Panc1 (cell line): Measurements from ENCODE around the gene SSBP3. TPM values are rescaled to one million over a fixed set of nuclear protein-coding genes. Genes with fewer than 3 reads are reported as not detected.
"Not testable (repeated sequence)": the region's sequence is repeated elsewhere in the genome, so short reads cannot be mapped to it uniquely, and the experiment has no call there.

Experiments
- ATAC-seq: fragments of 200-7000 bp; cut with Tn5 transposase; 2 replicates; pipeline ENCODE4 v1.9.1; 2020; ENCODE audit warnings: mild to moderate bottlenecking, moderate library complexity
- BruUV-seq: library from RNA; stranded (reverse); fragments of 400-500 nt; replicated peaks from 2 replicates; lab custom pipeline; 2021; lab: Mats Ljungman, UMichigan
- CTCF ChIA-PET: fragments of 300-600 bp; sonication (Branson Sonifier 250); formaldehyde crosslinking; loops from one replicate; lab custom pipeline; 2022; ENCODE audit warnings: antibody characterized with exemption; lab: Charles Lee
- POLR2A ChIA-PET: fragments of 300-600 bp; sonication (Branson Sonifier 250); formaldehyde crosslinking; loops from one replicate; lab custom pipeline; 2022; ENCODE audit warnings: antibody characterized with exemption; lab: Charles Lee
- DNase-seq: peaks from one replicate; pipeline ENCODE4 v3.0.0-alpha.2; 2010; ENCODE audit warnings: low read depth, low spot score
- H3K27ac ChIP-seq: 2 replicates; pipeline ENCODE4 v1.5.1; 2011; ENCODE audit warnings: mild to moderate bottlenecking, low read length, inconsistent platforms
- H3K27me3 ChIP-seq: fragments of 200-500 bp; sonication (Bioruptor generic); 2 replicates; pipeline ENCODE4 v1.6.0; 2014; ENCODE audit warnings: low read length, inconsistent platforms; ENCODE audit not compliant: control insufficient read depth, insufficient read depth
- H3K36me3 ChIP-seq: fragments of 200-500 bp; sonication (Bioruptor generic); 2 replicates; pipeline ENCODE4 v1.5.1; 2014; ENCODE audit warnings: inconsistent platforms, mild to moderate bottlenecking, low read length, moderate library complexity; ENCODE audit not compliant: control insufficient read depth, insufficient read depth
- H3K4me1 ChIP-seq: 2 replicates; pipeline ENCODE4 v1.5.1; 2011; ENCODE audit warnings: inconsistent platforms, mild to moderate bottlenecking, low read length, moderate library complexity; ENCODE audit not compliant: control insufficient read depth, insufficient read depth
- H3K4me3 ChIP-seq, 2 experiments: 2 replicates each; pipeline ENCODE4 v1.5.1; 2011 to 2012; ENCODE audit warnings: low read depth in 2 of 2, low read length in 2 of 2, mild to moderate bottlenecking in 2 of 2, inconsistent platforms in 1 of 2, moderate library complexity in 1 of 2
- H3K9me3 ChIP-seq: fragments of 200-500 bp; sonication (Bioruptor generic); 2 replicates; pipeline ENCODE4 v1.5.1; 2014; ENCODE audit warnings: low read depth, mild to moderate bottlenecking, inconsistent platforms, low read length, moderate library complexity; ENCODE audit not compliant: control insufficient read depth, insufficient read depth
- POLR2AphosphoS5 ChIP-seq: IDR thresholded peaks from 2 replicates; pipeline ENCODE4 v1.6.1; 2012; ENCODE audit warnings: mild to moderate bottlenecking, low read depth, low read length, moderate library complexity
- SIN3A ChIP-seq: IDR thresholded peaks from 2 replicates; pipeline ENCODE4 v1.6.1; 2012; ENCODE audit warnings: low read depth, mild to moderate bottlenecking, low read length, moderate library complexity, borderline replicate concordance; ENCODE audit not compliant: insufficient read depth
- TCF7L2 ChIP-seq: IDR thresholded peaks from 2 replicates; pipeline ENCODE4 v1.6.1; 2011; ENCODE audit warnings: mild to moderate bottlenecking, low read depth, low read length, inconsistent platforms
- in situ Hi-C: cut with HindIII; loops from 2 replicates; pipeline ENCODE4 v1.10.0; 2016; ENCODE audit warnings: low sequenced_read_pairs, low pct_unique_long_range_greater_than_20kb
- intact Hi-C: fragments of 100-400 bp; cut with micrococcal nuclease; formaldehyde crosslinking; loops from one replicate; pipeline ENCODE4 v1.10.0; 2022; ENCODE audit not compliant: unreplicated experiment
- total RNA-seq: library from RNA; stranded (reverse); gene quantifications from one replicate; pipeline ENCODE4 v1.2.1, GENCODE V29; 2021; ENCODE audit not compliant: unreplicated experiment
- TF ChIP-seq, protein P1 (sequence below): fragments of 450-650 bp; IDR thresholded peaks from 2 replicates; pipeline ENCODE4 v1.5.1; 2017; ENCODE audit warnings: mild to moderate bottlenecking
- TF ChIP-seq, protein P2 (sequence below), 2 experiments: IDR thresholded peaks; 2 replicates each; pipeline ENCODE4 v1.6.1; 2011 to 2012; ENCODE audit warnings: low read depth in 2 of 2, control low read depth in 1 of 2, low read length in 1 of 2, mild to moderate bottlenecking in 1 of 2, moderate library complexity in 1 of 2; ENCODE audit not compliant: insufficient read depth in 1 of 2

The SSBP3 gene
- total RNA-seq, 1 experiment from 2014 or later = 22.5 TPM

DNA sequence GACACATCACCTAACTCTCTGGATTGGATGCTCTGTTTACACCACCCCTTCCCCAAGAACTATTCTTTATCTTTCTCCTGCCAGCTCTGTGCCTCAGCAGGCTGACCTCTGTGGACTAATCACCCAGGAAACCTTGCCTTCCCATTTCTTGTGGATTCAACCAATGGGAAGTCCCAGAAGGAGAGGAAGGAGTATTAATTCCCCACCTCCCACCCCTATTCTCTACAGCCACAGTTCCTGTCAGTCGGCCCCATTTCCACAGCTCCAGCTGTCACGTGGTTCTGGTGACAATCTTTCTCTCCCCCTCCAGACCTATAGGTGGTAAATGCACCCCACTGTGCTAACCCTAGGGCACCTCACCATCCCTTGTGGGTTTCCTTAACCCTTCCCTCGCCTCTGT lies 46.8 kb upstream of the SSBP3 start:
- ATAC-seq (no peak), DNase-seq (no peak)
- intact Hi-C loops (no loop called here), in situ Hi-C loops (no loop called here)
- H3K4me1 ChIP-seq = no peaks in the 10 kb centered on the region
- no peaks in the 10 kb centered on the region for H3K27me3 ChIP-seq
- ChIA-PET CTCF (no interaction called here), POLR2A (no interaction called here)
- no peak overlapping the region for H3K4me3 ChIP-seq
- H3K9me3 ChIP-seq = no peaks in the 10 kb centered on the region
- H3K27ac ChIP-seq = no peak overlapping the region
- H3K36me3 ChIP-seq = no peaks in the 10 kb centered on the region
- BruUV-seq = no TSS peak
- TF ChIP-seq TCF7L2 (no peak), POLR2AphosphoS5 (no peak), SIN3A (no peak)
- TF ChIP-seq, protein P1, sequence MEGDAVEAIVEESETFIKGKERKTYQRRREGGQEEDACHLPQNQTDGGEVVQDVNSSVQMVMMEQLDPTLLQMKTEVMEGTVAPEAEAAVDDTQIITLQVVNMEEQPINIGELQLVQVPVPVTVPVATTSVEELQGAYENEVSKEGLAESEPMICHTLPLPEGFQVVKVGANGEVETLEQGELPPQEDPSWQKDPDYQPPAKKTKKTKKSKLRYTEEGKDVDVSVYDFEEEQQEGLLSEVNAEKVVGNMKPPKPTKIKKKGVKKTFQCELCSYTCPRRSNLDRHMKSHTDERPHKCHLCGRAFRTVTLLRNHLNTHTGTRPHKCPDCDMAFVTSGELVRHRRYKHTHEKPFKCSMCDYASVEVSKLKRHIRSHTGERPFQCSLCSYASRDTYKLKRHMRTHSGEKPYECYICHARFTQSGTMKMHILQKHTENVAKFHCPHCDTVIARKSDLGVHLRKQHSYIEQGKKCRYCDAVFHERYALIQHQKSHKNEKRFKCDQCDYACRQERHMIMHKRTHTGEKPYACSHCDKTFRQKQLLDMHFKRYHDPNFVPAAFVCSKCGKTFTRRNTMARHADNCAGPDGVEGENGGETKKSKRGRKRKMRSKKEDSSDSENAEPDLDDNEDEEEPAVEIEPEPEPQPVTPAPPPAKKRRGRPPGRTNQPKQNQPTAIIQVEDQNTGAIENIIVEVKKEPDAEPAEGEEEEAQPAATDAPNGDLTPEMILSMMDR = no peak
- TF ChIP-seq, protein P2, sequence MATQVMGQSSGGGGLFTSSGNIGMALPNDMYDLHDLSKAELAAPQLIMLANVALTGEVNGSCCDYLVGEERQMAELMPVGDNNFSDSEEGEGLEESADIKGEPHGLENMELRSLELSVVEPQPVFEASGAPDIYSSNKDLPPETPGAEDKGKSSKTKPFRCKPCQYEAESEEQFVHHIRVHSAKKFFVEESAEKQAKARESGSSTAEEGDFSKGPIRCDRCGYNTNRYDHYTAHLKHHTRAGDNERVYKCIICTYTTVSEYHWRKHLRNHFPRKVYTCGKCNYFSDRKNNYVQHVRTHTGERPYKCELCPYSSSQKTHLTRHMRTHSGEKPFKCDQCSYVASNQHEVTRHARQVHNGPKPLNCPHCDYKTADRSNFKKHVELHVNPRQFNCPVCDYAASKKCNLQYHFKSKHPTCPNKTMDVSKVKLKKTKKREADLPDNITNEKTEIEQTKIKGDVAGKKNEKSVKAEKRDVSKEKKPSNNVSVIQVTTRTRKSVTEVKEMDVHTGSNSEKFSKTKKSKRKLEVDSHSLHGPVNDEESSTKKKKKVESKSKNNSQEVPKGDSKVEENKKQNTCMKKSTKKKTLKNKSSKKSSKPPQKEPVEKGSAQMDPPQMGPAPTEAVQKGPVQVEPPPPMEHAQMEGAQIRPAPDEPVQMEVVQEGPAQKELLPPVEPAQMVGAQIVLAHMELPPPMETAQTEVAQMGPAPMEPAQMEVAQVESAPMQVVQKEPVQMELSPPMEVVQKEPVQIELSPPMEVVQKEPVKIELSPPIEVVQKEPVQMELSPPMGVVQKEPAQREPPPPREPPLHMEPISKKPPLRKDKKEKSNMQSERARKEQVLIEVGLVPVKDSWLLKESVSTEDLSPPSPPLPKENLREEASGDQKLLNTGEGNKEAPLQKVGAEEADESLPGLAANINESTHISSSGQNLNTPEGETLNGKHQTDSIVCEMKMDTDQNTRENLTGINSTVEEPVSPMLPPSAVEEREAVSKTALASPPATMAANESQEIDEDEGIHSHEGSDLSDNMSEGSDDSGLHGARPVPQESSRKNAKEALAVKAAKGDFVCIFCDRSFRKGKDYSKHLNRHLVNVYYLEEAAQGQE (IDR thresholded peaks at IDR 0.05; ENCODE audit: insufficient read depth in 1 of 2, low read depth in 2 of 2, low read length in 1 of 2) = no peak

DNA sequence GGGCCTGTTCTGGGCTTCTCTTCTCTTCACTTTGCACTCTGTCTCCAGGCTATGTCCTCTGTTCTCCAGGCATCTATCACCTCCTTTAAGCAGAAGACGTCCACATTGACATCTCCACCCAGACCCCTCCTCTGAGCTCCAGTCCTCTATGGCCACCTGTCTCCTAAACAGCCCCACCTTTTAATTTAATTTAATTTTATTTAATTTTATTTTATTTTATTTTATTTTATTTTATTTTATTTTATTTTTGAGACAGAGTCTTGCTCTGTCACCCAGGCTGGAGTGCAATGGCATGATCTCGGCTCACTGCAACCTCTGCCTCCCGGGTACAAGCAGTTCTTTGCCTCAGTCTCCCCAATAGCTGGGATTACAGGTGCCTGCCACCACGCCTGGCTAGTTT lies 43.2 kb upstream of the SSBP3 start:
- POLR2A ChIA-PET, H3K4me1 ChIP-seq, in situ Hi-C loops, H3K36me3 ChIP-seq, DNase-seq, H3K9me3 ChIP-seq, BruUV-seq, H3K27ac ChIP-seq, CTCF ChIA-PET, H3K27me3 ChIP-seq, ATAC-seq, H3K4me3 ChIP-seq, intact Hi-C loops: not testable (repeated sequence)

DNA sequence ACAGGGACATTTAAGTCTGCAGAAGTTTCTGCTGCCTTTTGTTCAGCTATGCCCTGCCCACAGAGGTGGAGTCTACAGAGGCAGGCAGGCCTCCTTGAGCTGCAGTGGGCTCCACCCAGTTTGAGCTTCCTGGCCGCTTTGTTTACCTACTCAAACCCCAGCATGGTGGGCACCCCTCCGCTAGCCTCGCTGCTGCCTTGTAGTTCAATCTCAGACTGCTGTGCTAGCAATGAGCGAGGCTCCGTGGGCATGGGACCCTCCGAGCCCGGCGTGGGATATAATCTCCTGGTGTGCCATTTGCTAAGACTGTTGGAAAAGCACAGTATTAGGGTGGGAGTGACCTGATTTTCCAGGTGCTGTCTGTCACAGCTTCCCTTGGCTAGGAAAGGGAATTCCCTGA lies 42.6 kb upstream of the SSBP3 start:
- not testable (repeated sequence) for H3K27ac ChIP-seq

DNA sequence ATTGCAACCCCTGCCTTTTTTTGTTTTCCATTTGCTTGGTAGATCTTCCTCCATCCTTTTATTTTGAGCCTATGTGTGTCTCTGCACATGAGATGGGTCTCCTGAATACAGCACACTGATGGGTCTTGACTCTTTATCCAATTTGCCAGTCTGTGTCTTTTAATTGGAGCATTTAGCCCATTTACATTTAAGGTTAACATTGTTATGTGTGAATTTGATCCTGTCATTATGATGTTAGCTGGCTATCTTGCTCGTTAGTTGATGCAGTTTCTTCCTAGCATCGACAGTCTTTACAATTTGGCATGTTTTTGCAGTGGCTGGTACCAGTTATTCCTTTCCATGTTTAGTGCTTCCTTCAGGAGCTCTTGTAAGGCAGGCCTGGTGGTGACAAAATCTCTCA lies 40.9 kb upstream of the SSBP3 start:
- CTCF ChIA-PET, H3K4me3 ChIP-seq, DNase-seq, H3K9me3 ChIP-seq, H3K27ac ChIP-seq, BruUV-seq, in situ Hi-C loops, intact Hi-C loops, ATAC-seq, POLR2A ChIA-PET, H3K27me3 ChIP-seq, H3K4me1 ChIP-seq, H3K36me3 ChIP-seq: not testable (repeated sequence)

More for the DNA sequence above, 42.6 kb upstream of the SSBP3 start:
- DNase-seq, CTCF ChIA-PET, H3K27me3 ChIP-seq, intact Hi-C loops, H3K4me1 ChIP-seq, in situ Hi-C loops, BruUV-seq, H3K9me3 ChIP-seq, H3K36me3 ChIP-seq, ATAC-seq, H3K4me3 ChIP-seq, POLR2A ChIA-PET: not testable (repeated sequence)
